K562 (cell line): ENCODE data around the gene TREX2. TPM values are rescaled to one million over a fixed set of nuclear protein-coding genes. Genes with fewer than 3 reads are reported as not detected.

Experiments used
- ATAC-seq: fragments of 200-7000 bp; cut with Tn5 transposase; 3 replicates; pipeline ENCODE4 v1.9.1; 2020; ENCODE audit warnings: moderate library complexity
- BruUV-seq: library from RNA; stranded (reverse); fragments of 400-500 nt; replicated peaks from 2 replicates; lab custom pipeline; 2021; lab: Mats Ljungman, UMichigan
- CTCF ChIA-PET: fragments of 300-600 bp; formaldehyde crosslinking; extraction: SDS; loops from one replicate; lab custom pipeline; 2021; ENCODE audit warnings: low intra/inter-chr PET ratio; lab: Yijun Ruan, JAX
- POLR2A ChIA-PET: fragments of 300-600, 350-650 bp; sonication (Branson Sonifier 250); formaldehyde crosslinking; extraction: SDS; loops from one replicate; lab custom pipeline; 2021; ENCODE audit warnings: antibody characterized with exemption, inconsistent platforms; lab: Yijun Ruan, JAX
- DNase-seq, 4 experiments: peaks; one replicate each; pipeline versions ENCODE4 v3.0.0 to v3.0.0-alpha.2; 2011 to 2018; ENCODE audit warnings: low spot score in 3 of 4, mixed read lengths in 3 of 4; ENCODE audit errors: extremely low read depth in 1 of 4
- FAIRE-seq: peaks from 2 replicates; lab custom pipeline; 2011; peaks lifted over from hg19 to GRCh38; lab: Jason Lieb, UNC
- H2AFZ ChIP-seq: 2 replicates; pipeline ENCODE4 v1.6.0; 2011; ENCODE audit warnings: low read depth, low read length, control low read depth, inconsistent platforms
- H3K27ac ChIP-seq: fragments of 200-600 bp; 3 replicates; pipeline ENCODE4 v1.8.0; 2011; ENCODE audit warnings: low read depth, mild to moderate bottlenecking, control low read depth, inconsistent platforms, low read length, moderate library complexity, mixed read lengths; ENCODE audit errors: extremely low read depth
- H3K27me3 ChIP-seq, 2 experiments: fragments of 300-600 bp in 1 of 2; 2 replicates in 1 of 2; 3 replicates in 1 of 2; pipeline versions ENCODE4 v1.6.0 to v1.8.0; 2011; ENCODE audit warnings: inconsistent platforms in 2 of 2, low read length in 2 of 2, mild to moderate bottlenecking in 1 of 2, mixed read lengths in 1 of 2, moderate library complexity in 1 of 2; ENCODE audit not compliant: control insufficient read depth in 2 of 2, insufficient read depth in 2 of 2
- H3K36me3 ChIP-seq: fragments of 300-600 bp; 3 replicates; pipeline ENCODE4 v1.8.0; 2011; ENCODE audit warnings: mild to moderate bottlenecking, low read length, inconsistent platforms; ENCODE audit not compliant: control insufficient read depth, insufficient read depth
- H3K4me1 ChIP-seq, 2 experiments: fragments of 200-600 bp in 1 of 2; replicated peaks in 1 of 2; 2 replicates in 1 of 2; 3 replicates in 1 of 2; pipeline versions ENCODE4 v1.5.1 to v1.8.0; 2011; ENCODE audit warnings: inconsistent platforms in 2 of 2, low read length in 2 of 2, mild to moderate bottlenecking in 1 of 2, mixed read lengths in 1 of 2, moderate library complexity in 1 of 2; ENCODE audit not compliant: control insufficient read depth in 2 of 2, insufficient read depth in 2 of 2
- H3K4me2 ChIP-seq: 2 replicates; pipeline ENCODE4 v1.6.1; 2011; ENCODE audit warnings: low read length, control low read depth, inconsistent platforms, mixed read lengths; ENCODE audit not compliant: insufficient read depth
- H3K4me3 ChIP-seq: fragments of 200-600 bp; sonication (generic), shearing (Covaris generic); 2 replicates; pipeline ENCODE4 v1.5.1; 2016; ENCODE audit warnings: control low read depth, inconsistent platforms
- H3K79me2 ChIP-seq: fragments of 200-600 bp; 3 replicates; pipeline ENCODE4 v1.8.0; 2011; ENCODE audit warnings: low read length, inconsistent platforms; ENCODE audit not compliant: control insufficient read depth, insufficient read depth
- H3K9ac ChIP-seq, 2 experiments: 2 replicates each; pipeline versions ENCODE4 v1.6.0 to v1.6.1; 2011; ENCODE audit warnings: low read depth in 2 of 2, low read length in 2 of 2, control low read depth in 1 of 2, inconsistent platforms in 1 of 2, mild to moderate bottlenecking in 1 of 2, mixed read lengths in 1 of 2; ENCODE audit not compliant: insufficient read depth in 1 of 2
- H3K9me1 ChIP-seq: one replicate; pipeline ENCODE4 v1.6.0; 2011; ENCODE audit warnings: inconsistent platforms, mild to moderate bottlenecking, low read length, moderate library complexity; ENCODE audit not compliant: control insufficient read depth, insufficient read depth
- H3K9me3 ChIP-seq: replicated peaks from 2 replicates; pipeline ENCODE4 v1.5.1; 2011; ENCODE audit warnings: low read depth, low read length, inconsistent platforms; ENCODE audit not compliant: control insufficient read depth, insufficient read depth
- H4K20me1 ChIP-seq: replicated peaks from 2 replicates; pipeline ENCODE4 v1.6.1; 2011; ENCODE audit warnings: low read length, inconsistent platforms, mixed read lengths; ENCODE audit not compliant: control insufficient read depth, insufficient read depth
- ASH1L ChIP-seq: fragments of 450-650 bp; IDR thresholded peaks from 2 replicates; pipeline ENCODE4 v1.6.1; 2018; ENCODE audit warnings: borderline replicate concordance, mild to moderate bottlenecking, low read depth; ENCODE audit not compliant: partially characterized antibody
- CHD2 ChIP-seq: IDR thresholded peaks from 2 replicates; pipeline ENCODE4 v1.6.1; 2011; ENCODE audit warnings: low read depth, low read length
- DDX20 ChIP-seq: fragments of 450-650 bp; IDR thresholded peaks from 2 replicates; pipeline ENCODE4 v1.6.1; 2016; ENCODE audit warnings: missing genetic modification characterization, low read depth, mild to moderate bottlenecking, missing compliant biosample characterization, moderate library complexity
- FIP1L1 ChIP-seq: fragments of 200-400 bp; formaldehyde crosslinking; IDR thresholded peaks from 2 replicates; pipeline ENCODE4 v1.6.1; 2018; ENCODE audit warnings: mild to moderate bottlenecking, low read depth, low read length; ENCODE audit not compliant: poor library complexity, severe bottlenecking
- FOXK2 ChIP-seq, 2 experiments: fragments of 450-650 bp; IDR thresholded peaks in 1 of 2; conservative IDR thresholded peaks in 1 of 2; 2 replicates each; pipeline ENCODE4 v1.6.1; 2016; ENCODE audit warnings: low read depth in 2 of 2, mild to moderate bottlenecking in 1 of 2
- FOXM1 ChIP-seq, 2 experiments: fragments of 450-650 bp in 1 of 2; sonication (generic) in 1 of 2; formaldehyde crosslinking in 1 of 2; IDR thresholded peaks; 2 replicates each; pipeline versions ENCODE4 v1.6.1 to v1.9.0; 2017 to 2022; ENCODE audit warnings: low read depth in 2 of 2, mild to moderate bottlenecking in 2 of 2, missing genetic modification reagents in 1 of 2, moderate library complexity in 1 of 2
- HDAC3 ChIP-seq: fragments of 450-650 bp; IDR thresholded peaks from 2 replicates; pipeline ENCODE4 v1.6.1; 2018; ENCODE audit warnings: borderline replicate concordance, mild to moderate bottlenecking, moderate library complexity; ENCODE audit not compliant: partially characterized antibody
- HNRNPK ChIP-seq: fragments of 200-400 bp; formaldehyde crosslinking; IDR thresholded peaks from one replicate; pipeline ENCODE4 v1.6.1; 2018; ENCODE audit warnings: mild to moderate bottlenecking, low read depth, low read length; ENCODE audit not compliant: poor library complexity, severe bottlenecking
- MTA1 ChIP-seq: fragments of 450-650 bp; IDR thresholded peaks from 2 replicates; pipeline ENCODE4 v1.6.1; 2017; ENCODE audit warnings: borderline replicate concordance
- NBN ChIP-seq: fragments of 450-650 bp; IDR thresholded peaks from 2 replicates; pipeline ENCODE4 v1.6.1; 2016; ENCODE audit warnings: low read depth, mild to moderate bottlenecking
- NR1H2 ChIP-seq: sonication (generic); formaldehyde crosslinking; IDR thresholded peaks from 2 replicates; pipeline ENCODE4 v1.4.0; 2020; ENCODE audit warnings: mild to moderate bottlenecking, missing genetic modification reagents
- ZNF764 ChIP-seq: fragments of 250-450 bp; sonication (Bioruptor Pico); IDR thresholded peaks from 2 replicates; pipeline ENCODE4 v1.4.0; 2020; ENCODE audit warnings: low read depth, mild to moderate bottlenecking, moderate library complexity
- WGBS: fragments of 100-300 bp; shearing (Covaris generic); methylation state at CpG from one replicate; pipeline ENCODE4 v1.1.6; 2016; ENCODE audit warnings: low coverage, mixed read lengths; ENCODE audit not compliant: insufficient coverage; ENCODE audit errors: missing lambda C conversion rate; 5-methylcytosine and 5-hydroxymethylcytosine counted together
- in situ Hi-C: fragments of 300-500 bp; cut with MboI; formaldehyde crosslinking; loops from 4 replicates; pipeline ENCODE4 v1.15.0; 2018; ENCODE audit warnings: inconsistent platforms, mixed read lengths
- intact Hi-C: fragments of 100-400 bp; cut with micrococcal nuclease; formaldehyde crosslinking; loops from 2 replicates; pipeline ENCODE4 v1.14.2; 2022
- polyA plus RNA-seq, 8 experiments: library from polyadenylated mRNA; depleted of rRNA in 4 of 8; stranded (reverse) in 5 of 8; unstranded in 3 of 8; fragments of >200 nt; fragmentation: Nextera tagmentation in 2 of 8; fragmentation: Illumina TruSeq in 1 of 8; extraction: Ambion mirVana in 2 of 8; extraction: Trizol in 1 of 8; gene quantifications; 2 replicates each; pipeline versions ENCODE4 v1.2.1 to v1.2.3, GENCODE V29; 2011 to 2014; ENCODE audit warnings: inconsistent platforms in 1 of 8, missing spikeins in 1 of 8
- total RNA-seq, 7 experiments: library from RNA; depleted of rRNA in 6 of 7; stranded (reverse); fragments of >200 nt in 6 of 7; fragmentation: Illumina TruSeq in 2 of 7; extraction: Trizol in 2 of 7; gene quantifications; 2 replicates each; pipeline versions ENCODE4 v1.2.1 to v1.2.3, GENCODE V29; 2011 to 2021; ENCODE audit warnings: low replicate concordance in 1 of 7

TREX2 gene
- total and polyA plus RNA-seq, 9 of the 15 experiments (the other 6 are each of a cell fraction or from before 2014, with no cell fraction given), result 0.07 to 1.5 (median 0.33) TPM; not detected in 2

- FAIRE-seq (no peak), ATAC-seq (no peak), DNase-seq (no peak)
- peaks cover 0 to 6% of the 10 kb centered on the region in 2 experiments; a peak in 3 of 5 replicates for H3K27me3 ChIP-seq
- H3K79me2 ChIP-seq, result no peaks in the 10 kb centered on the region
- WGBS, result 37% methylated on average over 7 of the region's 7 CpGs
- TF ChIP-seq FOXK2 (conservative IDR thresholded peaks at IDR 0.05 in 1 of 2, IDR thresholded peaks at IDR 0.05 in 1 of 2; ENCODE audit: low read depth in 2 of 2), result no peak
- no peak for TF ChIP-seq NBN
- no peak for TF ChIP-seq HNRNPK
- no peak for TF ChIP-seq CHD2
- TF ChIP-seq NR1H2 (CRISPR knock-in tag), result no peak
- TF ChIP-seq ZNF764 (CRISPR knock-in tag), result no peak
- TF ChIP-seq ASH1L, result no peak
- TF ChIP-seq MTA1, result no peak
- no peak for TF ChIP-seq HDAC3
- no peak for TF ChIP-seq FOXM1 (IDR thresholded peaks at IDR 0.05; ENCODE audit: low read depth)
- no peak for TF ChIP-seq FOXM1 (CRISPR knock-in tag; IDR thresholded peaks at IDR 0.05; ENCODE audit: low read depth)
- no peak for TF ChIP-seq FIP1L1
- no peak for TF ChIP-seq DDX20 (tag)
- no peaks in the 10 kb centered on the region for H3K9me3 ChIP-seq
- H3K4me3 ChIP-seq, result no peak overlapping the region
- no peaks in the 10 kb centered on the region for H4K20me1 ChIP-seq
- ChIA-PET CTCF (no interaction called here), POLR2A (interaction anchor here (0.6 kb wide), 1 partner anchor 53 kb away, joined by 3 read pairs; no protein-coding TSS in a partner anchor)
- H3K36me3 ChIP-seq, result no peaks in the 10 kb centered on the region
- intact Hi-C loops, result no loop called here
- no peaks in the 10 kb centered on the region for H3K9me1 ChIP-seq
- in situ Hi-C loops, result no loop called here
- no TSS peak for BruUV-seq
- no peak overlapping the region for H3K4me2 ChIP-seq
- no peak overlapping the region for H3K27ac ChIP-seq
- no peak overlapping the region for H3K9ac ChIP-seq
- H3K4me1 ChIP-seq, result peaks cover 0 to 27% of the 10 kb centered on the region in 2 experiments; a peak in 2 of 5 replicates
- H2AFZ ChIP-seq, result no peak overlapping the region
These were observed 4.6 kb downstream of the TREX2 start for GRCh38 chrX:153441296-153441695.
